Liver (tissue), 9 donors: ENCODE data around the gene TFB1M. TPM values are rescaled to one million over a fixed set of nuclear protein-coding genes. Genes with fewer than 3 reads are reported as not detected.

ENCODE experiments used
- DNase-seq: peaks from one replicate; pipeline ENCODE4 v3.0.0-alpha.2; 2017; ENCODE audit warnings: low spot score
- H3K27ac ChIP-seq, 2 donors: one replicate each; pipeline ENCODE4 v1.7.0; 2013; ENCODE audit warnings: inconsistent platforms in 2 of 2, low read length in 2 of 2, control low read depth in 1 of 2, low read depth in 1 of 2, mild to moderate bottlenecking in 1 of 2
- H3K27me3 ChIP-seq, 4 donors: one replicate each; pipeline versions ENCODE4 v1.6.1 to v1.7.0; 2013; ENCODE audit warnings: low read length in 3 of 4, inconsistent platforms in 1 of 4, mild to moderate bottlenecking in 1 of 4, moderate library complexity in 1 of 4; ENCODE audit not compliant: control insufficient read depth in 4 of 4, insufficient read depth in 4 of 4
- H3K36me3 ChIP-seq, 4 donors: one replicate each; pipeline versions ENCODE4 v1.6.1 to v1.7.0; 2013; ENCODE audit warnings: low read length in 3 of 4, mild to moderate bottlenecking in 3 of 4, low read depth in 1 of 4, moderate library complexity in 1 of 4; ENCODE audit not compliant: control insufficient read depth in 4 of 4, insufficient read depth in 3 of 4
- H3K4me1 ChIP-seq, 4 donors: one replicate each; pipeline versions ENCODE4 v1.6.1 to v1.7.0; 2013; ENCODE audit warnings: low read length in 3 of 4, mild to moderate bottlenecking in 3 of 4, moderate library complexity in 1 of 4; ENCODE audit not compliant: control insufficient read depth in 4 of 4, insufficient read depth in 4 of 4
- H3K4me3 ChIP-seq, 3 donors: one replicate each; pipeline versions ENCODE4 v1.6.1 to v1.7.0; 2013; ENCODE audit warnings: low read length in 3 of 3, control low read depth in 1 of 3, low read depth in 1 of 3, mild to moderate bottlenecking in 1 of 3
- H3K9ac ChIP-seq, 2 donors: one replicate each; pipeline ENCODE4 v1.7.0; 2013; ENCODE audit warnings: low read length in 2 of 2, mild to moderate bottlenecking in 2 of 2, moderate library complexity in 2 of 2, control low read depth in 1 of 2, low read depth in 1 of 2
- H3K9me3 ChIP-seq, 4 donors: one replicate each; pipeline versions ENCODE4 v1.6.1 to v1.7.0; 2013; ENCODE audit warnings: low read length in 3 of 4; ENCODE audit not compliant: control insufficient read depth in 4 of 4
- ATF3 ChIP-seq: IDR thresholded peaks from 2 replicates; pipeline ENCODE4 v1.6.1; 2016; ENCODE audit warnings: antibody characterized with exemption
- CTCF ChIP-seq: fragments of 150-350 bp; IDR thresholded peaks from 2 replicates; pipeline ENCODE4 v1.5.1; 2017; ENCODE audit warnings: improper control_type of control experiment, low read depth, low read length; ENCODE audit not compliant: missing input control
- EGR1 ChIP-seq, 2 donors: IDR thresholded peaks; 2 replicates each; pipeline ENCODE4 v1.6.1; 2016 to 2018; ENCODE audit warnings: antibody characterized with exemption in 2 of 2, low read depth in 2 of 2
- FOXA1 ChIP-seq: IDR thresholded peaks from 2 replicates; pipeline ENCODE4 v1.6.1; 2016; ENCODE audit warnings: antibody characterized with exemption
- GABPA ChIP-seq, 2 donors: IDR thresholded peaks in 1 of 2; conservative IDR thresholded peaks in 1 of 2; 2 replicates each; pipeline ENCODE4 v1.6.1; 2016; ENCODE audit warnings: antibody characterized with exemption in 2 of 2, mild to moderate bottlenecking in 1 of 2, moderate library complexity in 1 of 2
- HNF4A ChIP-seq, 2 donors: conservative IDR thresholded peaks; 2 replicates each; pipeline ENCODE4 v1.6.1; 2016; ENCODE audit warnings: antibody characterized with exemption in 2 of 2, mild to moderate bottlenecking in 2 of 2
- JUND ChIP-seq, 2 donors: IDR thresholded peaks; 2 replicates each; pipeline ENCODE4 v1.6.1; 2016; ENCODE audit warnings: antibody characterized with exemption in 2 of 2
- MAX ChIP-seq: IDR thresholded peaks from 2 replicates; pipeline ENCODE4 v1.6.1; 2016; ENCODE audit warnings: antibody characterized with exemption
- NR2F2 ChIP-seq: IDR thresholded peaks from 2 replicates; pipeline ENCODE4 v1.6.1; 2016; ENCODE audit warnings: antibody characterized with exemption
- RAD21 ChIP-seq, 2 donors: IDR thresholded peaks; 2 replicates each; pipeline ENCODE4 v1.6.1; 2016; ENCODE audit warnings: antibody characterized with exemption in 2 of 2, mild to moderate bottlenecking in 2 of 2
- REST ChIP-seq: IDR thresholded peaks from 2 replicates; pipeline ENCODE4 v1.6.1; 2016; ENCODE audit warnings: antibody characterized with exemption, mild to moderate bottlenecking
- RXRA ChIP-seq, 2 donors: IDR thresholded peaks; 2 replicates each; pipeline ENCODE4 v1.6.1; 2017 to 2018; ENCODE audit warnings: antibody characterized with exemption in 2 of 2, mild to moderate bottlenecking in 1 of 2
- SP1 ChIP-seq: IDR thresholded peaks from 2 replicates; pipeline ENCODE4 v1.6.1; 2018; ENCODE audit warnings: antibody characterized with exemption, mild to moderate bottlenecking
- TAF1 ChIP-seq: conservative IDR thresholded peaks from 2 replicates; pipeline ENCODE4 v1.6.1; 2016; ENCODE audit warnings: antibody characterized with exemption, mild to moderate bottlenecking
- WGBS: extraction: QIAGEN DNeasy Blood & Tissue Kit; methylation state at CpG from one replicate; pipeline ENCODE4 v1.1.7; 2013; 5-methylcytosine and 5-hydroxymethylcytosine counted together
- polyA plus RNA-seq, 2 donors: library from polyadenylated mRNA; stranded (reverse) in 1 of 2; unstranded in 1 of 2; fragments of 200-250 nt in 1 of 2; fragments of >200 nt in 1 of 2; fragmentation: Nextera tagmentation in 1 of 2; extraction: Ambion mirVana in 1 of 2; gene quantifications; one replicate each; pipeline versions ENCODE4 v1.2.1 to v1.2.3, GENCODE V29; 2013 to 2015
- total RNA-seq, 2 donors: library from RNA; depleted of rRNA; stranded (reverse); fragments of >200 nt; gene quantifications; one replicate each; pipeline ENCODE4 v1.2.3, GENCODE V29; 2014
- donor health status: healthy.
- donor health status: healthy.
- donor health status: healthy.
- donor health status: healthy.
- donor health status: healthy.

The TFB1M gene
- total and polyA plus RNA-seq, 4 donors: 9.2 to 17.0 (median 12.6) TPM

- no peak for DNase-seq
- TF ChIP-seq SP1 (no peak), RXRA (IDR thresholded peaks at IDR 0.05) (no peak), TAF1 (no peak), HNF4A (conservative IDR thresholded peaks at IDR 0.05) (no peak), CTCF (no peak), GABPA (IDR thresholded peaks at IDR 0.05 in 1 of 2, conservative IDR thresholded peaks at IDR 0.05 in 1 of 2) (no peak), MAX (no peak), REST (no peak), ATF3 (no peak), RAD21 (IDR thresholded peaks at IDR 0.05) (no peak), EGR1 (IDR thresholded peaks at IDR 0.05; ENCODE audit: low read depth in 2 of 2) (no peak), JUND (IDR thresholded peaks at IDR 0.05) (no peak)
These were observed 101.5 kb downstream of the TFB1M start for GRCh38 chr6:155212616-155213380.

GRCh38 chr6:155212106-155212505 is 102.2 kb downstream of the TFB1M start:
- no peak for DNase-seq
- Histone ChIP-seq H3K4me1 (no peaks in the 10 kb centered on the region), H3K27me3 (no peaks in the 10 kb centered on the region), H3K9ac (no peak overlapping the region), H3K9me3 (peaks cover 0 to 2% (median 0%) of the 10 kb centered on the region in 4 donors), H3K36me3 (no peaks in the 10 kb centered on the region), H3K27ac (no peak overlapping the region), H3K4me3 (no peak overlapping the region)
- 88% methylated on average over 3 of the region's 3 CpGs for WGBS
- no peak for TF ChIP-seq SP1
- TF ChIP-seq RAD21 (IDR thresholded peaks at IDR 0.05): no peak
- TF ChIP-seq JUND (IDR thresholded peaks at IDR 0.05): no peak
- no peak for TF ChIP-seq GABPA (IDR thresholded peaks at IDR 0.05 in 1 of 2, conservative IDR thresholded peaks at IDR 0.05 in 1 of 2)
- TF ChIP-seq FOXA1: no peak
- no peak for TF ChIP-seq NR2F2
- no peak for TF ChIP-seq HNF4A (conservative IDR thresholded peaks at IDR 0.05)
- TF ChIP-seq REST: no peak

More at GRCh38 chr6:155212616-155213380, 101.5 kb downstream of the TFB1M start:
- 93% methylated on average over 16 of the region's 16 CpGs for WGBS
- Histone ChIP-seq H3K27me3 (no peaks in the 10 kb centered on the region), H3K27ac (no peak overlapping the region), H3K4me1 (no peaks in the 10 kb centered on the region), H3K36me3 (no peaks in the 10 kb centered on the region), H3K9ac (no peak overlapping the region), H3K9me3 (peaks cover 0 to 2% (median 0%) of the 10 kb centered on the region in 4 donors), H3K4me3 (no peak overlapping the region)
